ENCODE data around the gene SIGLEC1. TPM values are rescaled to one million over a fixed set of nuclear protein-coding genes. Genes with fewer than 3 reads are reported as not detected.
A peak's percentile ranks its signal among the peaks of the same experiment; 100 is the strongest.

The SIGLEC1 gene
- total and polyA plus RNA-seq, 2 of the 8 experiments (the other 6 are each of a cell fraction or from before 2014, with no cell fraction given), result 0.02 TPM; not detected in 1

- no peaks in the 10 kb centered on the region; a peak in 2 of 8 replicates for H3K36me3 ChIP-seq (ENCODE audit: control insufficient read depth in 2 of 4, insufficient read depth in 4 of 4, low read length in 3 of 4)
- H3K27me3 ChIP-seq (replicated peaks in 1 of 4; ENCODE audit: control insufficient read depth in 3 of 4, extremely low read depth in 1 of 4, insufficient read depth in 3 of 4, low read length in 3 of 4), result peaks cover 4 to 22% (median 17%) of the 10 kb centered on the region in 4 experiments
- no peak overlapping the region for H2AK5ac ChIP-seq (ENCODE audit: low read depth, low read length)
- no peak overlapping the region for H2BK120ac ChIP-seq (replicated peaks; ENCODE audit: low read depth, low read length)
- H3K23me2 ChIP-seq (ENCODE audit: low read depth, low read length), result peaks cover 19% of the 10 kb centered on the region
- peak overlapping the region; percentile 16 to 50 (median 33); a peak in 7 of 8 replicates for H3K4me3 ChIP-seq (ENCODE audit: extremely low read depth in 1 of 4, insufficient read depth in 2 of 4, low read depth in 3 of 4, low read length in 4 of 4)
- H2BK20ac ChIP-seq (ENCODE audit: low read length), result no peak overlapping the region
- POLR2A ChIA-PET (ENCODE audit: partially characterized antibody), result interaction anchor here (0.8 to 3.7 kb wide), 18 partner anchors 11 to 75 kb away, joined by 3 to 17 read pairs (median 4); partner anchors contain the start of gene ADISSP
- no peak overlapping the region for H3K27ac ChIP-seq (ENCODE audit: low read depth, low read length)
- peaks cover 6 to 26% of the 10 kb centered on the region in 2 experiments for H4K20me1 ChIP-seq (replicated peaks in 1 of 2; ENCODE audit: control insufficient read depth in 1 of 2, insufficient read depth in 2 of 2, low read length in 2 of 2)
- no peak overlapping the region for H3K4ac ChIP-seq (replicated peaks; ENCODE audit: insufficient read length, low read depth, low read length)
- DNase-seq (ENCODE audit: low read depth in 1 of 2, low spot score in 2 of 2), result peak; percentile 60 to 89
- H3K23ac ChIP-seq (ENCODE audit: insufficient read length), result no peak overlapping the region
- peak overlapping the region; percentile 48; the same call in 1 of the 2 replicates for H2BK5ac ChIP-seq (ENCODE audit: low read depth, low read length)
- peak overlapping the region; percentile 7 for H4K5ac ChIP-seq (ENCODE audit: insufficient read length, low read depth, low read length)
- peak overlapping the region; percentile 81; the same call in 1 of the 2 replicates for H4K8ac ChIP-seq (ENCODE audit: extremely low read depth, insufficient read depth, low read length)
- no peak overlapping the region; the same call in 1 of the 2 replicates for H3K18ac ChIP-seq (ENCODE audit: extremely low read depth, low read length)
- no peak for FAIRE-seq
- no peak overlapping the region; a peak in 1 of 7 replicates for H3K9ac ChIP-seq (replicated peaks in 1 of 4; ENCODE audit: extremely low read depth in 1 of 4, low read depth in 3 of 4, low read length in 3 of 4)
- no peak overlapping the region for H2AFZ ChIP-seq (ENCODE audit: low read length)
- H3K79me2 ChIP-seq (ENCODE audit: control insufficient read depth in 1 of 2, insufficient read depth in 2 of 2, low read length in 2 of 2), result no peaks in the 10 kb centered on the region
- CTCF ChIA-PET (ENCODE audit: partially characterized antibody), result interaction anchor here (0.6 to 18.6 kb wide), 24 partner anchors 11 to 334 kb away, joined by 3 to 308 read pairs (median 6); partner anchors contain the start of genes ADAM33, ADISSP, AP5S1 and HSPA12B
- no peak overlapping the region for H3K56ac ChIP-seq (replicated peaks; ENCODE audit: insufficient read length, low read depth, low read length)
- H2BK12ac ChIP-seq (ENCODE audit: low read depth, low read length), result peak overlapping the region; percentile 33; the same call in 1 of the 2 replicates
- H3K9me3 ChIP-seq (ENCODE audit: insufficient read depth in 2 of 2, low read depth in 1 of 2, low read length in 1 of 2), result no peaks in the 10 kb centered on the region
- WGBS, 2 experiments (ENCODE audit: extremely low coverage in 1 of 2, insufficient coverage in 1 of 2, insufficient read length in 1 of 2, insufficient replicate concordance in 2 of 2, low coverage in 1 of 2, low lambda C conversion rate in 2 of 2, missing lambda C conversion rate in 1 of 2), result 46% methylated on average over 65 of the region's 95 CpGs; no CpG with 5 or more reads in 1 of the 2 experiments
- peaks cover 0 to 17% (median 4%) of the 10 kb centered on the region in 4 experiments; a peak in 5 of 7 replicates for H3K4me1 ChIP-seq (replicated peaks in 1 of 4; ENCODE audit: control insufficient read depth in 3 of 4, insufficient read depth in 4 of 4, low read length in 3 of 4)
- H3K4me2 ChIP-seq (ENCODE audit: insufficient read depth in 1 of 2, low read depth in 2 of 2, low read length in 2 of 2), result peak overlapping the region; percentile 51 to 89
- H2BK15ac ChIP-seq (ENCODE audit: low read length), result peak overlapping the region; percentile 46; the same call in 1 of the 2 replicates
- H3K14ac ChIP-seq (ENCODE audit: insufficient read length), result no peak overlapping the region
- no peaks in the 10 kb centered on the region; the same call in 1 of the 2 replicates for H3K79me1 ChIP-seq (ENCODE audit: low read depth, low read length)
- peak overlapping the region; percentile 22 for H4K91ac ChIP-seq (replicated peaks; ENCODE audit: insufficient read length, low read length)
- TF ChIP-seq SP2 (IDR thresholded peaks at IDR 0.05; ENCODE audit: low read length), result no peak
- TF ChIP-seq TAF7 (optimal IDR thresholded peaks at IDR 0.05; ENCODE audit: borderline replicate concordance, low read depth, low read length), result no peak
- TF ChIP-seq CREB1 (IDR thresholded peaks at IDR 0.05), result peak; percentile 43; the same call in 1 of the 2 replicates
- TF ChIP-seq KDM4A (IDR thresholded peaks at IDR 0.05; ENCODE audit: low read depth, low read length, severe bottlenecking), result peak; percentile 64
- TF ChIP-seq MAX (IDR thresholded peaks at IDR 0.05), result peak; percentile 34; the same call in 1 of the 2 replicates
- TF ChIP-seq NRF1 (IDR thresholded peaks at IDR 0.05; ENCODE audit: low read depth, low read length), result 0 out of 2 replicates have a peak, but pooled peaks have one; percentile 15
- TF ChIP-seq TAF1 (IDR thresholded peaks at IDR 0.05; ENCODE audit: low read depth, low read length), result 0 out of 2 replicates have a peak, but pooled peaks have one; percentile 3
- no peak for TF ChIP-seq BACH1 (IDR thresholded peaks at IDR 0.05; ENCODE audit: low read length)
- peak; percentile 60 for TF ChIP-seq E2F6 (IDR thresholded peaks at IDR 0.05)
- TF ChIP-seq SIN3A (conservative IDR thresholded peaks at IDR 0.05 in 1 of 2, IDR thresholded peaks at IDR 0.05 in 1 of 2; ENCODE audit: low read depth in 1 of 2, low read length in 2 of 2), result 0 out of 4 replicates have a peak, but pooled peaks of 1 of the 2 experiments have one; percentile 23
Measured at GRCh38 chr20:3751675-3752385, 39.4 kb upstream of the SIGLEC1 start.

Data from H1 (cell line).